Stimulated activated CD4-positive, alpha-beta T cell treated with anti-CD3 and anti-CD28 coated beads, TNF-alpha, amount 100 ng/mL, for 1 hour (primary cell): ENCODE results near the gene RBPMS2.

Experiments
- DNase-seq, 3 donors: peaks; one replicate each; pipeline ENCODE4 v3.0.0-alpha.2; 2020; ENCODE audit warnings: low read depth in 3 of 3, low spot score in 1 of 3

Gene RBPMS2

GRCh38 chr15:64783796-64784195, 8.4 kb upstream of the RBPMS2 start:
- DNase-seq = no peak

- DNase-seq = no peak
Observed at GRCh38 chr15:64782751-64783150, 7.4 kb upstream of the RBPMS2 start.

GRCh38 chr15:64781299-64781698, 5.9 kb upstream of the RBPMS2 start:
- no peak for DNase-seq

- DNase-seq = no peak
Observed at GRCh38 chr15:64780600-64781156, 5.3 kb upstream of the RBPMS2 start.

GRCh38 chr15:64779630-64780029, 4.2 kb upstream of the RBPMS2 start:
- DNase-seq = no peak

GRCh38 chr15:64779024-64779423, 3.6 kb upstream of the RBPMS2 start:
- DNase-seq = no peak

GRCh38 chr15:64776402-64776786, 1.0 kb upstream of the RBPMS2 start:
- no peak for DNase-seq

GRCh38 chr15:64774629-64775493, 528 bp downstream of the RBPMS2 start:
- DNase-seq = no peak

- DNase-seq = no peak
Observed at GRCh38 chr15:64774037-64774628, 1.3 kb downstream of the RBPMS2 start.

- no peak for DNase-seq
Observed at GRCh38 chr15:64773606-64774005, 1.8 kb downstream of the RBPMS2 start.

GRCh38 chr15:64772964-64773363, 2.4 kb downstream of the RBPMS2 start:
- no peak for DNase-seq

- no peak for DNase-seq
Observed at GRCh38 chr15:64772488-64772887, 2.9 kb downstream of the RBPMS2 start.

GRCh38 chr15:64770626-64771025, 4.8 kb downstream of the RBPMS2 start:
- no peak for DNase-seq

GRCh38 chr15:64767203-64767602, 8.2 kb downstream of the RBPMS2 start:
- DNase-seq = no peak

GRCh38 chr15:64766058-64766457, 9.3 kb downstream of the RBPMS2 start:
- DNase-seq = no peak

- DNase-seq = no peak
Observed at GRCh38 chr15:64763874-64764273, 11.5 kb downstream of the RBPMS2 start.

GRCh38 chr15:64763462-64763861, 11.9 kb downstream of the RBPMS2 start:
- DNase-seq = no peak

GRCh38 chr15:64763021-64763420, 12.4 kb downstream of the RBPMS2 start:
- DNase-seq = no peak

GRCh38 chr15:64762546-64762945, 12.8 kb downstream of the RBPMS2 start:
- DNase-seq = no peak

GRCh38 chr15:64761156-64761555, 14.2 kb downstream of the RBPMS2 start:
- no peak for DNase-seq

GRCh38 chr15:64760056-64760455, 15.3 kb downstream of the RBPMS2 start:
- no peak for DNase-seq

- no peak for DNase-seq
Observed at GRCh38 chr15:64755427-64755940, 19.9 kb downstream of the RBPMS2 start.
